HG03139 (cell line): ENCODE results near the gene HACD3.
"Not testable (repeated sequence)": the region's sequence is repeated elsewhere in the genome, so short reads cannot be mapped to it uniquely, and the experiment has no call there.

Experiments
- ATAC-seq: cut with Tn5 transposase; IDR thresholded peaks from one replicate; pipeline ENCODE4 v1.9.1; 2021; ENCODE audit not compliant: unreplicated experiment

Gene HACD3

GRCh38 chr15:65598468-65598867 lies 68.2 kb downstream of the HACD3 start:
- ATAC-seq, result no peak

- no peak for ATAC-seq
These were observed 69.4 kb downstream of the HACD3 start for GRCh38 chr15:65599677-65600076.

- no peak for ATAC-seq
These were observed 72.9 kb downstream of the HACD3 start for GRCh38 chr15:65603134-65603533.

DNA sequence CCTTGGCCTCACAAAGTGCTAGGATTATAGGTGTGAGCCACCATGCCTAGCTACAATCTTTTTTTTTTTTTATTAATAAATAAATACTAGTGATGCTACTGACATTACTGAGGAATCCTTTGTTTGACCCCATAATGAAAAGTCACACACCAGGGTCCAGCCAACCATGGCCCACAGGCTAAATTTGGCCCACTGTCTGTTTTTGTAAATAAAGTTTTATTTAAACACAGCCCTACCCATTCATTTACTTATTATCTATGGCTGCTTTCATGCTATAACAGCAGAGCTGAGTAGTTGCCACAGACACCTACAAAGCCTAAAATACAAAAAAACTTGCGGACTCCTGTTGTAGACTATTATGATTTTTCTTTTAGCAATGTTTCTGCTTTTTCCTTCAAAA lies 73.3 kb downstream of the HACD3 start:
- ATAC-seq, result no peak

DNA sequence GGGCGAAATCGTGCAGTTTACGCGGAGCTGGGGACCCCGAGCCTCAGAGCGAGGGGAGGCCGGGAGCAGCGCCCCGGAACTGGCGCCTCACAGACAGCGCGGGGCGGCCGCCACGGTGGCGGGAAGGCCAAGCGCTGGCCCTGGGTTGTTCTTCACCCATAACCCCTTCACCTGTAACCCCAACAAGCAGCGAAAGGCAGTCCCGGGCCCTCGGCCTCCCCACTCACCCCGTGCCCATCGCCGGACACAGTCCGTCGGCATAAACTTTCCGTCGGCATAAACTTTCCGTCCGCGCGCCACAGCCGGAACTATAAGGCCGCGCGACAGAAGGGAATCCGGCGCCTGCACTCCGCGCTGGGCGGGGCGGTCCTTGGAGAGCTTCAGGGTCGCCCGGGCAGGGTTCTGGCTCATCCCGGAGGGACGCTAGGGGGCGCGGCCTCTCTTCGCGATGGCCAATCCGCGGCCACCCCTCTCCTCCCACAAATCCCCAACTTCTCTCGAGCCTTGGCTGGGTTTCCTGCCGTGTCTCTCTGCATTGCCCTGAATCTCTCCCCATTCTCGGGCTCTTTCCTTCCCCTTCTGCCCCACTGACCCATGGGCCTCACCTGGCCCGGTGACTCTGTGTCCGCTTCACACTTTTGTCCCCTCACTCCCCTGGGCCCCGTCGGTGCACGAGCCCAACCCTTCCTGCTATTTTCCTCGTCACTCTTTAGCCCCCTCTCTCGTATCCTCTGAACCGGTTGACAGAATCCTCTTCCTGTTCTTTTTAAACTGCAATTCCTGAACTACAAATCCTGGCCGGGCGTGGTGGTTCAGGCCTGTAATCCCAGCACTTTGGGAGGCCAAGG lies 80.8 kb downstream of the HACD3 start, which contains the start of gene INTS14:
TSS of gene INTS14 (minus strand) at position 261 of the 848 bp plus-strand sequence. CDS start 3,751 bp downstream, outside the sequence.
- peak; percentile 94 for ATAC-seq

DNA sequence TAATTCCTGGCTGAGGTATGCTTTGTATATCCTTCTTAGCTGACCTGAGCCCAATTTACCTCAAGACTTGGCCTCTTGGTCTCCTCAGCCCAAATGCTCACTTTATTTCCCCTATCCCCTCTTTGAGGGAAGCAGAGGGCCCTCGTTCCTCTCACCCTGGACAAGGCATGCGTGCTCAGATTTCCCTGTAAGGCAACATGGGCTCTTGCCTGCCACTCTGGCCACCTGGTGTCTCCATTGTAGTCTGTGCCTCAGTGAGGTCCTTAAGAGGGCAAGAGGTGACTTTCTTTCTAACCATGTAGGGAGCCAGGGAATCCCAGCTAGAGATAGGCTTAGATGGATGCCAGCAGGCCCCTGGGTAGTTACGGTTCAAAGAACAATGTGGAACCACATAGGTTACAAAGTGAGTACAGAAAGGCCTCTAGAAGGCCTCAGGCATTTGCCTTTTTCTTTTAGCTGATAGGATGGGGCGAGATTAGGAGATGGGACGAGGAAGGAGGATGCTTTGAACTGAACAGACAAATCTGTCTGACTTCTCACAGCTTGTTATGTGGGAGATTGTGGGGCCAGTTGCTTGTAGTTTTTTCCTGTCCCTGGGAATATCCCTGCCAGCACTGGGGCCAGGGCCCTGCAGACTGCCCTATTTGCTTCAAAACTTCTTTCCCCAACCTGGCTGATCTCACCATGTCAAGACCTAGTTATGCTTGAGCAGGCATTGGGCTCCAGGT lies 81.8 kb downstream of the HACD3 start:
- no peak for ATAC-seq

DNA sequence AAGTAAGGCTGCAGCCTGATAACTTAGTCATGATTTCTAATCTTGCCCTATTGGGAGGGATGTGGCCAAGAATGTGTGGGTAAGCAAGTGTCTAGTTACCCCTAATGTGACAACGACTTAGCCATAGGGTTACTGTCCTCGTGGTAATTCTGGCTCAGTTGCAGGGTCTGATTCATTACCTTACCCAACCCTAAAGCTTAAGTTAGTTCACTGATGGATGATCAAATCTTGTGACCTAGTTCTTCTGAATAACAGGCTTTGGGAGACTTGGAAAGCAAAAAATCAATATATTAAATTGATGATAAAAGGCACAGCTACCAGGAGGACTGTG lies 82.3 kb downstream of the HACD3 start:
- no peak for ATAC-seq

DNA sequence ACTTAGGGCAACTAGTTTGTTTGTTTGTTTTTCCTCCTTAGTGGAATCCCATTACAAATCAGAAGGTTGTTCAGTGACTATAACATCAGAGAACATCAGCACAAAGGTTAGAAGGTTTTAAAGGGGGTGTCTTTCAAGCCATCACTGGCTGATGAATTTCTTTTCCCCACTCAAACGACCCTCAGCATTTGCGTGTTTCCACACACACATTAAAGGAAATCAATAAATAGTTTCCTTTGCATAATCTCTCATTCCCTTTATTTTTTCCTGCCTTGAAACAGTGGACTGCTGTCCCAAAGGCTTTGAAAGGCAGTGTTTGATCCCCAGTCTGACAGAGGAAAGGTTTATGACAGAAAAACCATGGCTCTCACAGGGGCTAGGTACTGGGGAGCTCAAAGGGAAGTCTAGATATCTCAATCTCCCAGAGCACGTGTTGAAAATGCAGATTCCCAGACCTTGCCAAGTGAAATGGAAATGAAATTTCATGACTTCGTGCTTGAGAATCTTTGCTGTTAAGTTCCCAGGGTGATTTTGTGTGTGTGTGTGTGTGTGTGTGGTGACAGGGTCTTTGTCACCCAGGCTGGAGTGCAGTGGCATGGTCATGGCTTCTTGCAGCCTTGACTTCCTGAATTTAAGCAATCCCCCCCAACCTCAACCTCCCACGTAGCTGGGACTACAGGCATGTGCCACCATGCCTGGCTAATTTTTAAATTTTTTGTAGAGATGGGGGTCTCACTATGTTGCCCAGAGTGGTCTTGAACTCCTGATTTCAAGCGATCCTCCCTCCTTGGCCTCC lies 82.9 kb downstream of the HACD3 start:
- ATAC-seq, result no peak

DNA sequence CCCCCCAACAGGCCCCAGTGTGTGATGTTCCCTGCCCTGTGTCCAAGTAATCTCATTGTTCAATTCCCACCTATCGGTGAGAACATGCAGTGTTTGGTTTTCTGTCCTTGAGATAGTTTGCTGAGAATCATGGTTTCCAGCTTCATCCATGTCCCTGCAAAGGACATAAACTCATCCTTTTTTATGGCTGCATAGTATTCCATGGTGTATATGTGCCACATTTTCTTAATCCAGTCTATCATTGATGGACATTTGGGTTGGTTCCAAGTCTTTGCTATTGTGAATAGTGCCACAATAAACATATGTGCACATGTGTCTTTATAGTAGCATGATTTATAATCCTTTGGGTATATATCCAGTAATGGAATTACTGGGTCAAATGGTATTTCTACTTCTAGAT lies 85.6 kb downstream of the HACD3 start:
- not testable (repeated sequence) for ATAC-seq

DNA sequence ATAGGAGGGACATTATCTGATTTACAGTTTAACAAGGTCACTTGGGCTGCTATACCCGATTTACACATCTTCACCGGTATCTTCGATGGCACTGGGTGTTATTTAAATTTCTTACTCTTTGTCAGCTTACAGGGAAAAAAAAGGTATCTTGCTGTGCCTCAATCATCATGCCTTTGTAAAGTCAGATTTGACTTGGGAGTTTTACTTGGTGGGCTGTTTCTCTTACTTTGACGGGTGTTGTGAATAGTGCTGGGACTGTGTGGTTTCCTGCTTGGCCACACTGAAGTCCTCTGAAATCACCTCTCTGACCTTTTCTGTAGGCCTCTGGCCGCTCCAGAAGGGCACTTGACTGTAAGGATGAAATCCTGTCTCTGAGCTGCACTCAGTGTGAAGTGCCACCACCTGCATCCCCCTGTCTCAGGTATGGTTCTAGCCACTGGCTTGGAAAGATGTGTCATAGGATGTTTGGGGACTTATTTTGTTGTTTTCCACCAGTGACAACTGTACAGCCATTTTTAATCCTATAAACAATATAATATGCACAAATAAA lies 88.4 kb downstream of the HACD3 start:
- no peak for ATAC-seq

GRCh38 chr15:65619626-65620290 lies 89.5 kb downstream of the HACD3 start:
- ATAC-seq, result no peak

DNA sequence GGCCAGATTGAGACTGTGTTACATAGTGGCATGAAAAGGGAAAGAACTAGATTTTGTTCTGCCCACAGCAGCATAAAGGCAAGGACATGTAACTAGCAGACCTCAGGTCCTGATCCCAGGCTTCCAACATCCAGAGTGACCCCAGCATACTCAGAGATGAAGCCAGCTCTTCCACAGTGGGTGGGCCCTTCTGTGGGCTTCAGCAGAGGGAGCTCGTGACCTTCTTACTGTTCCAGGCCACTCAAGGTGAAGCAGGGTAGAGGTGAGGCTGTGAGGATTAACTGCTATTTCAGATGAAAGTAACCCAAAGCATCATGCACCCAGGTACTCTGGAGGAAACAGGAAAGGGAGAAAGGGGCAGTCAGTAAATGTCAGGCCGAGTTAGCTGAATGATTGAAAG lies 90.6 kb downstream of the HACD3 start:
- ATAC-seq, result no peak

DNA sequence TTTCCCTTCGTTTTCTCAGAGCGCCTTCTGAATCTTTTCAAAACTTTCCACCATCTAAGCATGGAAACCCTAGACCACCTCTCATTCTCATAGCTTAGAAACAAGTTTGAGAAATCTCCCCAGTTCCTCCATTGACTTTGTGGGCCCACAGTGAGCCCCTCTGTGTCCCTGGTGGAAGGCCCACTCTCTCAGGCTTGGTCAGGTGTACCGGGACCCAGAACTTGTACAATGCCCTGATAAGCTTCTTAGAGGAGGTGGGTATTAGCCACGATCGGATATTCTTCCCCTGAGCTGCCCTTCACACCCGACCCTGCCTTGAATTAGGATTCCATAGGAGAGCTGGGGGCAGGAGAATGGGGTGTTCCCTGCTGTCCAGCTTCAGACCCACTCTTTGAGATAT lies 91.4 kb downstream of the HACD3 start, which contains the start of gene SLC24A1:
TSS of gene SLC24A1 (plus strand) at position 301 of the 400 bp plus-strand sequence. CDS start 2,143 bp downstream, outside the sequence.
- ATAC-seq, result no peak

DNA sequence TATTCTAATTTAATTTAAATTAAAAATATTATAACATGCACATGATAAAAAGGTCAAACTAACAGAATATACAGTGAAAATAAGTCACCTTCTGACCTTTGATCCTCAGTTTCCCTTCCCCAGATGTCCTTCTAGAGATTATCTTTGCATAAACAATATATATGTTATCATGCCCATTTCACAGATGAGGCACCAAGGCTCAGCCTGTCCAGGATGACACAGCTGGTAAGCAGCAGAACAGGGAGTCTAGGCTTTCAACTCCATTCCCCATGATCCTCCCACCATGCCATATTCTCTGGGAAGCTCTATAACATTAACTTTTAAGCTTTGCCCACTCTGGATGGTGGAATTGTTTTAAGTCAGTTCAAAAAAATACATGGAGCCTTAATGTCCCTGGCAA lies 92.8 kb downstream of the HACD3 start:
- ATAC-seq, result no peak

- ATAC-seq, result no peak
These were observed 96.6 kb downstream of the HACD3 start for GRCh38 chr15:65626856-65627255.
